HUES64 (cell line): ENCODE measurements around the gene CSNK1D.

Experiments
- H3K27ac ChIP-seq: 2 replicates; pipeline ENCODE4 v1.7.0; 2013; ENCODE audit warnings: low read depth, low read length, inconsistent platforms
- H3K27me3 ChIP-seq: 2 replicates; pipeline ENCODE4 v1.6.1; 2013; ENCODE audit warnings: mild to moderate bottlenecking, low read length; ENCODE audit not compliant: insufficient read depth
- H3K36me3 ChIP-seq: 2 replicates; pipeline ENCODE4 v1.6.1; 2013; ENCODE audit warnings: mild to moderate bottlenecking, low read length; ENCODE audit not compliant: insufficient read depth
- H3K4me1 ChIP-seq: 2 replicates; pipeline ENCODE4 v1.6.1; 2013; ENCODE audit warnings: mild to moderate bottlenecking, low read length, moderate library complexity; ENCODE audit not compliant: insufficient read depth
- H3K4me3 ChIP-seq: 2 replicates; pipeline ENCODE4 v1.5.1; 2013; ENCODE audit warnings: mild to moderate bottlenecking, low read length, moderate library complexity
- H3K9ac ChIP-seq: 2 replicates; pipeline ENCODE4 v1.6.1; 2013; ENCODE audit warnings: mild to moderate bottlenecking, low read depth, low read length
- H3K9me3 ChIP-seq: 2 replicates; pipeline ENCODE4 v1.6.1; 2013; ENCODE audit warnings: low read depth, low read length; ENCODE audit not compliant: insufficient read depth
- WGBS: fragments of 150-250, 120-280 bp; methylation state at CpG from one replicate; pipeline ENCODE4 v1.1.7; 2013; ENCODE audit warnings: missing lambda C conversion rate; 5-methylcytosine and 5-hydroxymethylcytosine counted together

The CSNK1D gene

DNA sequence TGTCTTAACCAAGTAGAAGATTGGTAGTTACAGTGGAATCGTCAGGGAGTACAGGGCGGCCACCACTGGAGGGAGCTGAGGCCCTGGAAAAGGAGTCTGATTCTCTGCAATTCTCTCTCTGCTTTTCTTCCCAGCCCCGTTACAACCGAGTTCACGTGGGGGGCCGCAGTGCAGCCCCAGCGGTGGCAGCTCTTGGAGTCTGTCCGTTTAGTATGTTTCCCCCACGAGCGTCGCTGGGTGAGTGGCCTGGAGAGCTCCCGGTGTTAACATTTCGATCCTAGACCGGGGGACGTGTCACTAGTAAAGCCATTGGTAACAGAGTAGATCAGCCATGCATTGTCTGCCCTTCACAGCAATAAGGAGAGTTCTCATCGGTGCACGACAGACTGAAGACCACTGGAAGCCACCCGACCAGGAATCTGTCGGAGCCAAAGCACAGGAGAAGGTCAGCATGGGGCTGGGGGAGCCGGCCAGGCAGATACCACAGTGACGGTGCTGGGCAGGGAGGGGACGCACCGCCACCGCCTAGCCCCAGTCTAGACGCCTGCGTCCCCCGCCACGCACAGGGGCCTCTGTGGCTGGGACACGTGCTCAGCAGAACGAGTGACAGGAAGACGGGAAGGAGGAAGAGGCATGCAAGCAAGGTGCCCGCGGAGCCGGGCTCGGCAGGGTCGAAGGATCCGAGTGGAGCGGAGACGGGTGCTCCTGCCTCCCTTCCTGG, 28.9 kb downstream of the CSNK1D start:
- peaks cover 78% of the 10 kb centered on the region for H3K36me3 ChIP-seq
- H3K4me1 ChIP-seq, result no peaks in the 10 kb centered on the region
- H3K9ac ChIP-seq, result no peak overlapping the region
- no peaks in the 10 kb centered on the region for H3K9me3 ChIP-seq
- H3K4me3 ChIP-seq, result no peak overlapping the region
- H3K27me3 ChIP-seq, result no peaks in the 10 kb centered on the region
- 93% methylated on average over 39 of the region's 39 CpGs for WGBS
- H3K27ac ChIP-seq, result no peak overlapping the region

DNA sequence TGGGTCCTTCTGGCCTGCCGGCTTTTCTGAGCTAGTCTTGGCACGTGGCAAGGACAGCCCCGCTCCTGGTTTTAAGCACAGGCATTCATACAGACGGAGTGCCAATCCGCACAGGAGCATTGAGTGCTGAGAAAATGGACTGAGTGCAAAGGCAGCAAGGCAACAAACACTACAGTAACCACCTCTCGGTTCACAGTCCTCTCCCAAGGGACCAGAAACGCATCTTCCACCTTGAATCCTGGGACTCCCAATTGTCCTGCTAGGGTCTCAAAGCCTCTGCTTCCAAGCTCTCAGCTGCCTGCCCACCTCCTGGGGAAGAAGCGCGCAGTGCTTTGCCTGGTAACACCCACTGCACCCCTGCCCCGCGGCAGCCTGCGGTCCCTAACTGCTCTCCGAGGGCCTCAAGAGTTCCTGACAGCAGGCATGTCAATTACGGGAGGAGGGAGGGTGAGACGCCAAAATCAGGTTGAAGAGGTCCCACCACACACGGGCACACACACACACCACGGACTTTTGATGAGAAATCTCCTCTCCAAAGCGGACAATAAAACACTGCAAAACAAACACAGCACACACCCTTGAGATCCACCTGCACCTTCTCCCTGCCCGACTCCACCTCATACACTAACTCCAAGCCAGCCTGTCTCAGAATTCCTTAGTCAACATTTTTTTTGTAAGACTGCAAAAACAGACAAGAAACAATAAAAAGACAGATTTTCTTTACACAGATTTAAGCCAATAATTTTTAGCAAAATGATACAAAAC, 29.7 kb downstream of the CSNK1D start:
- H3K36me3 ChIP-seq, result peaks cover 72% of the 10 kb centered on the region
- no peak overlapping the region for H3K4me3 ChIP-seq
- H3K27me3 ChIP-seq, result no peaks in the 10 kb centered on the region
- 96% methylated on average over 19 of the region's 19 CpGs for WGBS
- no peaks in the 10 kb centered on the region for H3K9me3 ChIP-seq
- H3K27ac ChIP-seq, result no peak overlapping the region
- no peak overlapping the region for H3K9ac ChIP-seq
- no peaks in the 10 kb centered on the region for H3K4me1 ChIP-seq

- H3K27ac ChIP-seq, result no peak overlapping the region
- H3K4me3 ChIP-seq, result no peak overlapping the region
- H3K36me3 ChIP-seq, result peaks cover 68% of the 10 kb centered on the region
- no peak overlapping the region for H3K9ac ChIP-seq
- H3K27me3 ChIP-seq, result no peaks in the 10 kb centered on the region
- 95% methylated on average over 29 of the region's 29 CpGs for WGBS
- H3K9me3 ChIP-seq, result no peaks in the 10 kb centered on the region
- H3K4me1 ChIP-seq, result no peaks in the 10 kb centered on the region
Measured at GRCh38 chr17:82242977-82243647, 30.4 kb downstream of the CSNK1D start.

- WGBS, result 95% methylated on average over 24 of the region's 24 CpGs
- Histone ChIP-seq H3K27ac (no peak overlapping the region), H3K36me3 (peaks cover 64% of the 10 kb centered on the region), H3K9me3 (no peaks in the 10 kb centered on the region), H3K27me3 (no peaks in the 10 kb centered on the region), H3K4me1 (no peaks in the 10 kb centered on the region), H3K4me3 (no peak overlapping the region), H3K9ac (no peak overlapping the region)
Measured at GRCh38 chr17:82242698-82242976, 30.9 kb downstream of the CSNK1D start.

- H3K9ac ChIP-seq, result no peak overlapping the region
- no peak overlapping the region for H3K27ac ChIP-seq
- 91% methylated on average over 19 of the region's 20 CpGs for WGBS
- H3K36me3 ChIP-seq, result peaks cover 58% of the 10 kb centered on the region
- H3K9me3 ChIP-seq, result no peaks in the 10 kb centered on the region
- H3K27me3 ChIP-seq, result no peaks in the 10 kb centered on the region
- H3K4me1 ChIP-seq, result no peaks in the 10 kb centered on the region
- no peak overlapping the region for H3K4me3 ChIP-seq
Measured at GRCh38 chr17:82241926-82242697, 31.4 kb downstream of the CSNK1D start.

- Histone ChIP-seq H3K9me3 (no peaks in the 10 kb centered on the region), H3K4me1 (no peaks in the 10 kb centered on the region), H3K9ac (no peak overlapping the region), H3K27me3 (no peaks in the 10 kb centered on the region), H3K36me3 (peaks cover 51% of the 10 kb centered on the region), H3K4me3 (no peak overlapping the region), H3K27ac (no peak overlapping the region)
- 95% methylated on average over 27 of the region's 27 CpGs for WGBS
Measured at GRCh38 chr17:82241183-82241925, 32.1 kb downstream of the CSNK1D start.

DNA sequence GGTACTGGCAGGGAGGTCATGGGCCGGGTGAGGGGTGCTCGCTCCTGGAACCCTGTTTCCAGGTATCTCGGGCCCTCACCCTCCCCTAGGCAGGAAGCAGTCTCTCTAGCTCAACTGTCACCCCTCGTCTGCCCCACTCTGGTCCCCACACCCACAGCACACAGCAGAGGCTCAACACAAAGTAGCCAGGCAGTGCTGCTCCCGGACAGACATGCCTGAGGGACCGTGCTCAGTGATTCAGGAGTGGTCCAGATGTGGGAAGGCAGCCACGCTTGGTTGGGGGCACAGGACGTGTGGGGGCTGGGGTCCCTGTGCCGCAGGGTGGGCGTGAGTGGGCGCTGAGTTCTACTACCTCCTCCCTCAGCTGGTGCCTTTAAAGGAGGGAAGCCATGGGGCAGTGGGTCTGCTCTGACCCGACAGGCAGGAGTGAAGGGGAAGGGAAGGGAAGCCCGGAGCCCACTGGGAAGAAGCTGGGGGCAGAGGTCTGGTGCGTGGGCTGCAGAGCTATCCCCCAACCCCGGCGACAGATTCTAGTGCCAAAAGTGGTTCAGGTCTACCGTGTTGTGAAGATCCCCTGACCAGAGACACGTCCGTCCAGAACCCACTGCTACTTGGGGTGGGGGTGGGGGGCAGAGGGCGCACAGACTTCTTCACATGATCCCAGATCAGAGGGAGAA, 32.9 kb downstream of the CSNK1D start:
- no peak overlapping the region for H3K27ac ChIP-seq
- 0 out of 2 replicates have a peak, but pooled peaks cover 3% of the 10 kb centered on the region for H3K4me1 ChIP-seq
- no peak overlapping the region for H3K4me3 ChIP-seq
- WGBS, result 93% methylated on average over 20 of the region's 20 CpGs
- peaks cover 44% of the 10 kb centered on the region for H3K36me3 ChIP-seq
- no peaks in the 10 kb centered on the region for H3K27me3 ChIP-seq
- H3K9me3 ChIP-seq, result no peaks in the 10 kb centered on the region
- no peak overlapping the region for H3K9ac ChIP-seq

GRCh38 chr17:82239926-82240505, 33.5 kb downstream of the CSNK1D start:
- no peaks in the 10 kb centered on the region for H3K27me3 ChIP-seq
- H3K36me3 ChIP-seq, result peaks cover 37% of the 10 kb centered on the region
- no peak overlapping the region for H3K9ac ChIP-seq
- H3K4me1 ChIP-seq, result 0 out of 2 replicates have a peak, but pooled peaks cover 3% of the 10 kb centered on the region
- H3K27ac ChIP-seq, result no peak overlapping the region
- 92% methylated on average over 22 of the region's 22 CpGs for WGBS
- no peak overlapping the region for H3K4me3 ChIP-seq
- H3K9me3 ChIP-seq, result no peaks in the 10 kb centered on the region

- no peak overlapping the region for H3K4me3 ChIP-seq
- H3K9me3 ChIP-seq, result no peaks in the 10 kb centered on the region
- H3K27ac ChIP-seq, result no peak overlapping the region
- H3K9ac ChIP-seq, result no peak overlapping the region
- H3K36me3 ChIP-seq, result peaks cover 32% of the 10 kb centered on the region
- 0 out of 2 replicates have a peak, but pooled peaks cover 3% of the 10 kb centered on the region for H3K4me1 ChIP-seq
- H3K27me3 ChIP-seq, result no peaks in the 10 kb centered on the region
- WGBS, result 94% methylated on average over 17 of the region's 17 CpGs
Measured at GRCh38 chr17:82239401-82239925, 34.0 kb downstream of the CSNK1D start.
